Naive thymus-derived CD8-positive, alpha-beta T cell (primary cell): ENCODE results near the gene MYL11. TPM values are rescaled to one million over a fixed set of nuclear protein-coding genes. Genes with fewer than 3 reads are reported as not detected.
"Not testable (repeated sequence)": the region's sequence is repeated elsewhere in the genome, so short reads cannot be mapped to it uniquely, and the experiment has no call there.

ENCODE experiments used
- ATAC-seq, 2 donors: fragments of 150-1000 bp; cut with Tn5 transposase in 1 of 2; sonication (Bioruptor Pico), chemical (Tn5 transposase) in 1 of 2; 1 replicate in 1 of 2; 2 replicates in 1 of 2; pipeline ENCODE4 v1.10.0; 2021; ENCODE audit warnings: mild to moderate bottlenecking in 2 of 2, moderate library complexity in 2 of 2
- POLR2A ChIA-PET: fragments of 350-600 bp; sonication (Branson Sonifier 250); formaldehyde crosslinking; loops from one replicate; lab custom pipeline; 2021; ENCODE audit warnings: antibody characterized with exemption; lab: Charles Lee
- DNase-seq, 10 donors: peaks; one replicate each; pipeline versions ENCODE4 v3.0.0 to v3.0.0-alpha.2; 2020 to 2022
- H3K27ac Mint-ChIP-seq, 10 donors: one replicate each; pipeline ENCODE4 v1.8.0; 2020 to 2022; ENCODE audit warnings: mild to moderate bottlenecking in 10 of 10, mixed read lengths in 10 of 10, moderate library complexity in 4 of 10, inconsistent platforms in 1 of 10
- H3K27me3 Mint-ChIP-seq, 5 donors: one replicate each; pipeline ENCODE4 v1.8.0; 2021 to 2022; ENCODE audit warnings: mixed read lengths in 5 of 5
- H3K36me3 Mint-ChIP-seq, 3 donors: one replicate each; pipeline ENCODE4 v1.8.0; 2020 to 2022; ENCODE audit warnings: mixed read lengths in 3 of 3, mild to moderate bottlenecking in 2 of 3, inconsistent platforms in 1 of 3
- H3K4me1 Mint-ChIP-seq, 4 donors: one replicate each; pipeline ENCODE4 v1.8.0; 2021 to 2022; ENCODE audit warnings: mixed read lengths in 4 of 4
- H3K4me3 Mint-ChIP-seq, 10 donors: one replicate each; pipeline ENCODE4 v1.8.0; 2020 to 2022; ENCODE audit warnings: mild to moderate bottlenecking in 10 of 10, mixed read lengths in 10 of 10, moderate library complexity in 6 of 10, inconsistent platforms in 1 of 10
- H3K9me3 Mint-ChIP-seq, 9 donors: one replicate each; pipeline ENCODE4 v1.8.0; 2020 to 2022; ENCODE audit warnings: mixed read lengths in 9 of 9, mild to moderate bottlenecking in 3 of 9, inconsistent platforms in 1 of 9, moderate library complexity in 1 of 9
- polyA plus RNA-seq, 3 donors: library from polyadenylated mRNA; unstranded; fragments of 300-500 nt; fragmentation: Illumina TruSeq; gene quantifications; one replicate each; pipeline ENCODE4 v1.2.3, GENCODE V29; 2021
- total RNA-seq, 8 experiments: library from RNA in 2 of 8; stranded (reverse) in 2 of 8; gene quantifications; one replicate each; pipeline ENCODE4 v1.2.3 and lab custom pipeline; 2021 to 2026

MYL11 gene, protein sequence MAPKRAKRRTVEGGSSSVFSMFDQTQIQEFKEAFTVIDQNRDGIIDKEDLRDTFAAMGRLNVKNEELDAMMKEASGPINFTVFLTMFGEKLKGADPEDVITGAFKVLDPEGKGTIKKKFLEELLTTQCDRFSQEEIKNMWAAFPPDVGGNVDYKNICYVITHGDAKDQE
- total RNA-seq (1 to 10 TPM in 1 of 2 experiments, not detected in 1; 1.9 TPM), polyA plus RNA-seq (1 to 10 TPM in 2 of 3 donors, not detected in 1; 1.1 to 4.2 TPM), total RNA-seq (lab: John Stamatoyannopoulos, UW) (0 to 0.43 (median 0.24) reads per million in 6 experiments)

DNA sequence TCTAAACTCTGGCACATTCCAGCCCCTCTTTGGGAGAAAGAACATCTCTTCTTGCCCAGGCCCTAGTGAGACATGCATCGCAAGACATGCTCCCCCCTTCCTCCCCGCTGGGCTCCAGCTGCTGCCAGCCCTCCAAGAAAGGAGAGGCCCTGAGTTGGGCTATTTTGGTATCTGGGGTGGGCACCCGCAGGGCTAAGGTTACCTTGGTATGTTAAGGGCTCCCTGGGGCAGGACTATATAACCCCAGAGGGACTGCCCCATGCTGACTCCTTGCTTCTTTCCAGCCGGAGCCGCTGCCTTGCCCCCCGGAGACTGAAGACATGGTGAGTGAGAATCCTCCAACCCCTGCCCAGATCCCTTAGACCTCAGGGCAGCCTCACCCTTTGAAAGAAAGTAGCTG, at the start of gene MYL11:
MYL11 (plus strand) TSS at position 265 of the 400 bp plus-strand sequence; CDS start at position 321, 56 bp downstream.
- POLR2A ChIA-PET = interaction anchor here (1.0 to 1.7 kb wide), 4 partner anchors 8 to 43 kb away, joined by 3 to 7 read pairs (median 4); partner anchors contain the start of genes SEPTIN1 and ZNF48
- ATAC-seq = no peak
- Mint-ChIP-seq H3K4me3 (peak within 1 kb of the TSS in 5 of 10 donors; percentile 8 to 49 (median 26)), H3K9me3 (no peaks in the 10 kb centered on the region), H3K4me1 (peaks cover 23 to 49% (median 44%) of the 10 kb centered on the region in 4 donors), H3K36me3 (peaks cover 0 to 10% (median 3%) of the 10 kb centered on the region in 3 donors), H3K27ac (peak within 1 kb of the TSS; percentile 63 to 100 (median 99)), H3K27me3 (no peaks in the 10 kb centered on the region)
- DNase-seq = no peak

DNA sequence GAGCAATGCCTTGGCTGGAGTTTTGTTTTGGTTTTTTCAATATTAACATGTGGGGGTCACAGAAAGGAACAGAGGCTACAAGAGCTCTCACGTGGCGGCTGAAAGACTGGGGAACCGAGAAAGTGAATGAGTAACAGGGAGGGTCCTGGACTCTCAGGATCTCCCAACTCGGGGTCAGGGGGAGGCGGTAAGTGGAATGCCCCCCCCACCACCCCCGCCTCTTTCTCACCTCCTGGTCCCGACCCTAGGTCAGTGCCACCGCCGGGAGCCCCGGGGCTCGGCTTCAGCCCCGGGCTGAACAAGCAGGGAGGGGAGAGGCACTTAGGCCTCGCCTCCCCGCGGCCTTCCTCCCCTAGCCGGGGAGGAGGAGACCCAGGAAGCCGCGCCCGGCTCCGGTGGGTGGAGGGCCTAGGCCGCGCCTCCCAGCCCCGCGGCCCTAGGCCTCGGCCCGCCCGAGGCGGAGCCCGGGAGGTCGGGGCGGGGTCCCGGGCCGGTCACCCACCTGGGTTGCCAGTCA, 40.1 kb upstream of the MYL11 start:
- POLR2A ChIA-PET = interaction anchor here (0.6 to 2.1 kb wide), 8 partner anchors 20 to 184 kb away, joined by 3 to 21 read pairs (median 6); partner anchors contain the start of genes CD2BP2 and ZNF771
- not testable (repeated sequence) for H3K36me3 Mint-ChIP-seq, H3K9me3 Mint-ChIP-seq, H3K27me3 Mint-ChIP-seq
- peak; percentile 76 to 90 (median 83) for DNase-seq
- Mint-ChIP-seq H3K27ac (peak overlapping the region in 9 of 10 donors; percentile 66 to 96 (median 90)), H3K4me1 (peaks cover 4 to 44% (median 25%) of the 10 kb centered on the region in 4 donors), H3K4me3 (peak overlapping the region; percentile 87 to 98 (median 94))
- ATAC-seq = peak; percentile 88 to 90

DNA sequence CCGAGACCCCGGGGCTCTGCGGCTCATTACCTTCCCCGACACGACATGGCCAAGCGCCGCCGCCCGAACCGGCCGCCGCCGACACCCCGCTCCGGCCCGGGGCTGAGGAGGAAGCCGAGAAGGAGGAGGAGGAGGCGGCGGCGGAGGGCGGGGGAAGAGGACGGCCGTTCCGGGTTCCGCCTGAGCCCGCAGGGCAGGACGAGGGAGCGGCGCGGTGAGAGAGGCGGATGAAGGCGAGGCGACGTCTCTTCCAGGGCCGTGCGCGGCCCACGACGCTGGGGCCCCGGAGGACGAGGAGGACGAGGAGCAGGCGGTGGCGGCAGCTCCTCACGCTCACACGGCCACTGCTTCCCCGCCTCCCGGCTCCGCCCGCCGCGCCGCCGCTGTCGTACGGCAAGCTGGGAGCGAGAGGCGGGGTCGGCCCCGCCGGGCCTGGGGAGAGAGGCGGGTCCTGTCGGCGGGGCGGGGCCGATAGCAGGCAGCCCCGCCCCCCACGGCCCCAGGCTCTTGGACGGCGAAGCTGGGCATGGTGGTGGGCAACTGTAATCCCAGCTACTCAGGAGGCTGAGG, 39.5 kb upstream of the MYL11 start:
- not testable (repeated sequence) for H3K9me3 Mint-ChIP-seq, H3K27me3 Mint-ChIP-seq, H3K36me3 Mint-ChIP-seq
- peaks cover 4 to 47% (median 28%) of the 10 kb centered on the region in 4 donors for H3K4me1 Mint-ChIP-seq
- DNase-seq (peak; percentile 73 to 97 (median 82)), ATAC-seq (peak; percentile 74 to 77)
- peak overlapping the region in 9 of 10 donors; percentile 66 to 95 (median 90) for H3K27ac Mint-ChIP-seq
- peak overlapping the region; percentile 83 to 94 (median 86) for H3K4me3 Mint-ChIP-seq
- POLR2A ChIA-PET = interaction anchor here (0.6 to 2.1 kb wide), 16 partner anchors 12 to 269 kb away, joined by 3 to 21 read pairs (median 4); partner anchors contain the start of genes CD2BP2, CORO1A, DCTPP1 and SEPTIN1

DNA sequence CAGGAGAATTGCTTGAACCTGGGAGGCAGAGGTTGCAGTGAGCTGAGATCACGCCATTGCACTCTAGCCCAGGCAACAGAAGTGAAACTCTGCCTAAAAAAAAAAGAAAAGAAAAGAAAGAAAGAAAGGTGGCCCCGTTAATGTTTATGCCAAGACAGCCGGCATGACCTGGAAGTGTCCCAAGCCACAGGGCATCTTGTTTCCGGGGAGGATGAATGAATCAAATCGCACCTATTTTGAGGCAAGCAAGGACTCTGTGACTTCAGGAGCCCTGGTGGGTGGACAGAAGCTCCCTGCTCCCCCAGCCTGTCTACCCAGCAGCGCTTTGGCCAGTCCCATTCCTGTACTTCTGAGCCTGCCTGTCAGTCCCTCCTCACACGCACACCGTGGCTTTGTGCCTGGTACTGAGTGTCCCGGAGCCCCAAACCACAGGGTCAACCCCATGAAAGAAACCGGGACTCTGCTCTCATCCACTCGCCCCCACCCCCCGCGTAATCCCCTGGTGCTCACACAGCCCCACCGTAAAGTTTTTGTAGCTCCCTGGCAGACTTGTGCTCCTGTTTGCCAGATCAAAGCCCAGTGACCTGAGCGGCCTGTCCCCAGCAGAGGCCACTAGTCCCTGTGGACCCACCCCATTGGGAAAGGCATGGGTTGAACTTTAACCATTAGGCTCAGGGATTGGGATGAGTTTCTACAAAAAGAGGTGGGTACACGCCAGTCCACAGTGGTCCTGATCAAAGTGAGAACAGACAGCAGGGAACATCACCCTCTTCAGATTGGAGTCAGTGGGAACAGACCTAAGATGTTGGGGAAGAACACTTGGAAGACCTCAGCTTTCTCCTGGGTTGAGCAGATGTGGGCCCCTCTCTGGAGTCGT, 38.8 kb upstream of the MYL11 start:
- Mint-ChIP-seq H3K4me1 (peaks cover 7 to 46% (median 31%) of the 10 kb centered on the region in 4 donors), H3K27ac (peak overlapping the region in 9 of 10 donors; percentile 66 to 95 (median 90)), H3K9me3 (no peaks in the 10 kb centered on the region), H3K27me3 (no peaks in the 10 kb centered on the region), H3K4me3 (peak overlapping the region; percentile 83 to 94 (median 86)), H3K36me3 (peaks cover 0 to 2% (median 0%) of the 10 kb centered on the region in 3 donors)
- DNase-seq (peak in 3 of 10 donors; percentile 23 to 72 (median 45)), ATAC-seq (peak in 1 of 2 donors; percentile 22)
- POLR2A ChIA-PET = interaction anchor here (0.5 to 2.1 kb wide), 16 partner anchors 11 to 582 kb away, joined by 3 to 21 read pairs (median 4); partner anchors contain the start of genes CD2BP2, CORO1A, DCTPP1 and SEPTIN1

DNA sequence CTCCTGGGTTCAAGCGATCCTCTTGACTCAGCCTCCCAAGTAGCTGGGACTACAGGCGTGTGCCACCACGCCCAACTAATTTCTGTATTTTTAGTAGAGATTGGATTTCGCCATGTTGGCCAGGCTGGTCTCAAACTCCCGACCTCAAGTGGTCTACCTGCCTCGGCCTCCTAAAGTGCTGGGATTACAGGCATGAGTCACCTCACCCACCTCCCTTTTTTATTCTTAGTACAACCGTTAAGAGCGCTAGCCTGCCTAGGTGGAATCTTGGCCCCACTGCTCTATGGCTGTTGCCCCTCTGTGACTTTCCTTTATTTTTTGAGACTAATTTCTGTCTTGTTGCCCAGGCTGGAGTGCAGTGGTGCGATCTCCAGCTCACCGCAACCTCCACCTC, 36.6 kb upstream of the MYL11 start:
- not testable (repeated sequence) for ATAC-seq, H3K27me3 Mint-ChIP-seq, H3K27ac Mint-ChIP-seq, H3K9me3 Mint-ChIP-seq, H3K36me3 Mint-ChIP-seq, DNase-seq
- Mint-ChIP-seq H3K4me3 (peak overlapping the region in 3 of 10 donors; percentile 6 to 65 (median 47)), H3K4me1 (peaks cover 8 to 36% (median 30%) of the 10 kb centered on the region in 4 donors)
- POLR2A ChIA-PET = interaction anchor here (1.0 kb wide), 1 partner anchor 9 kb away, joined by 3 read pairs; no protein-coding TSS in a partner anchor

DNA sequence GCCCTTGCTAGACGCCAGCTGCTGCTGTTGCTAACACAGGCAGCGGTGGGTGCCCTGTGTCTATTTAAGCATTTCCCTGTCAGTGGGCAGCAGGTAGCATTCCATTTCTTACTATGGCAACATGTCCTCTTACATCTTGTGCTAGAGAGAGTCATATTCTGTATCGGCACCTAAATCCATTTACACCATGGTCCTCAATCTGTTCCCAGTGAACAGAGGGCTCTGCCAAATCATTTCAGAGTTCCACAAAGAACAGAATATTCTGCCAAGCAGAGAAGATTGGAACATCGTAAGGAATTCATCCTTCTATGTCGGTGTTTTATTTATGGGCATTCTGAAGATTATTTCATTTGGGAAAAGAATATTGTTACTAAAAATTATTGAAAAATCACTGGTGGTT, 35.9 kb upstream of the MYL11 start:
- Mint-ChIP-seq H3K4me1 (peaks cover 8 to 36% (median 28%) of the 10 kb centered on the region in 4 donors), H3K27ac (peak overlapping the region in 1 of 10 donors; percentile 7)
- not testable (repeated sequence) for DNase-seq, ATAC-seq, H3K27me3 Mint-ChIP-seq, H3K9me3 Mint-ChIP-seq, H3K4me3 Mint-ChIP-seq, H3K36me3 Mint-ChIP-seq
- POLR2A ChIA-PET = interaction anchor here (0.6 kb wide), 1 partner anchor 54 kb away, joined by 3 read pairs; no protein-coding TSS in a partner anchor

DNA sequence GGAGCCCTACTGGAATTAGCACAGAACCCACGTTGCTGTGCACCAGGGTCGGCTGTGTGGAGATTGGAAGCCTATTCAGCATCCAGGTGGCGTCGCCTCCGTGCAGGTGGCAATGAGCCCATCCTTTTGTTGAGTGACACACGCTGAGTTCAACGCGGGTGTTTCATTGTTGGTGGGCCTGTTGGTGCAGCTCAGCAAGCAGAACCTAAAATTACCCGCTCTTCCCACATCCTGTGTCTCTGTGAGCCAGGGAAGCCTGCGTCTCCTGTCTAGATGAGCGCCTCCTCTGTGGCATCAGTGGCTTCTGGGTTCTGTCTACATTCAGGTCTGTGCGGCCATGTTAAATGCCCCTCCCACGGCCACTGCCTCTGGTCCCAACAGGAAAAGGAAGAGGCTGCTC, 34.0 kb upstream of the MYL11 start:
- ATAC-seq (peak; percentile 56 to 81), DNase-seq (peak in 2 of 10 donors; percentile 36 to 37)
- Mint-ChIP-seq H3K27ac (peak overlapping the region in 8 of 10 donors; percentile 43 to 86 (median 82)), H3K4me3 (peak overlapping the region; percentile 24 to 79 (median 48)), H3K4me1 (peaks cover 8 to 31% (median 21%) of the 10 kb centered on the region in 4 donors), H3K9me3 (no peaks in the 10 kb centered on the region), H3K36me3 (no peaks in the 10 kb centered on the region), H3K27me3 (no peaks in the 10 kb centered on the region)
- POLR2A ChIA-PET = interaction anchor here (1.1 kb wide), 1 partner anchor 77 kb away, joined by 3 read pairs; no protein-coding TSS in a partner anchor

DNA sequence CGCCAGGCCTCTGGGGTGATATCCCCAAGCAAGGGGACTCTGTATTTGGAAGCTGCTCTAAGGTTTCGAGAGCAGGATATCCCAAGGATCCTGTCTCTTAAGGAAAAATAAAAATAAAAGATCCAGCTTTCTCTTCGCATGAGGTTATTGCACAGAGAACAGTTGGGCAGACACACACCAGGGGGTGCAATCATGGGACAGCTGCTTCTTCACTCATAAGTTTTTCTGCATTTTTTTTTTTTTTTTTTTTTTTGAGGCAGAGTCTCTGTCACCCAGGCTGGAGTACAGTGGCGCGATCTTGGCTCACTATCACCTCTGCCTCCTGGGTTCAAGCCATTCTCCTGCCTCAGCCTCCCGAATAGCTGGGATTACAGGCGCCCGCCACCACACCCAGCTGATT, 32.6 kb upstream of the MYL11 start:
- H3K36me3 Mint-ChIP-seq = not testable (repeated sequence)

DNA sequence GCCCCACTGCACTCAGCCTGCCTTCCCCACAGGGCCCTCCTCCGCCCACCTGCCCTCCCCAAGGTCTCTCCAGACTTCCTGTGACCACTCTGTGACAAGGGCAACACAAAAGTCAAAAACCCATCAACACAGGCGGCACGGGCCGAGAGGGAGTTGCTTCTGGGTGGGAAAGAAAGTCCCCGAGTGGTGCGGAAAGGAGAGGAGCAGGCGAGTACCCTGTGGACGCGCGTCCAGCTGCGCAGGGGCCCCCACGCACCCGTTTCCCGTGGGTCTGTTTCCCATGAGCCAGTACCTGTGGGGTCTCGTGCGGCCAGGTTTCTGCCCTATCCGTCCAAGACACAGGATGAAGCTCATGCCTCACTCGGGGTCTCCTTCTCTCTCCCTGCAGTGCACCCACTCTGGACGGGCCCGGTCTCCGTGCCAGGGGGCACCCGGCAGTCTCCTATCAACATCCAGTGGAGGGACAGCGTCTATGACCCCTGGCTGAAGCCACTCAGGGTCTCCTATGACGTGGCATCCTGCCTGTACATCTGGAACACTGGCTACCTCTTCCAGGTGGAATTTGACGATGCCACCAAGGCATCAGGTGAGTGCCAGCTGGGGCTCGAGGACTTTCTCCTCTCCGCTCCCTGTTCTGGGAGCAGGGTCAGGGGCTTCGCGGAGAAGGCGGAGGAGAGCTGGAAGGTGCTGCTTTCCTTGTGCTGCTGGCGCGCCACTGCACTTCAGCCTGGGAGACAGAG, 31.7 kb upstream of the MYL11 start:
- DNase-seq = no peak

More for the DNA sequence above, 32.6 kb upstream of the MYL11 start:
- peak in 1 of 10 donors; percentile 14 for DNase-seq
- peaks cover 3 to 22% (median 14%) of the 10 kb centered on the region in 4 donors for H3K4me1 Mint-ChIP-seq
- not testable (repeated sequence) for ATAC-seq, H3K27ac Mint-ChIP-seq, H3K9me3 Mint-ChIP-seq, H3K4me3 Mint-ChIP-seq, H3K27me3 Mint-ChIP-seq
- POLR2A ChIA-PET = interaction anchor here (0.6 to 1.0 kb wide), 5 partner anchors 27 to 390 kb away, joined by 3 to 7 read pairs (median 3); no protein-coding TSS in a partner anchor

DNA sequence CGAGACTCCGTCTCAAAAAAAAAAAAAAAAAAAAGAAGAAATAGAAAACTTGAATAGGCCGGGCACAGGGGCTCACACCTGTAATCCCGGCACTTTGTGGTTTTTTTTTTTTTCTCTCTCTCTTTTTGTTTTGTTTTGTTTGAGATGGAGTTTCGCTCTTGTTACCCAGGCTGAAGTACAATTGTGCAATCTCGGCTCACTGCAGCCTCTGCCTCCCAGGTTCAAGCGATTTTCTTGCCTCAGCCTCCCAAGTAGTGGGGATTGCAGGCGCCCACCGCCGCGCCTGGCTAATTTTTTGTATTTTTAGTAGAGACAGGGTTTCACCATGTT, 31.1 kb upstream of the MYL11 start:
- peaks cover 3 to 19% (median 10%) of the 10 kb centered on the region in 4 donors for H3K4me1 Mint-ChIP-seq
- not testable (repeated sequence) for H3K9me3 Mint-ChIP-seq, H3K27me3 Mint-ChIP-seq, ATAC-seq, H3K4me3 Mint-ChIP-seq, DNase-seq, H3K27ac Mint-ChIP-seq, H3K36me3 Mint-ChIP-seq
- POLR2A ChIA-PET = interaction anchor here (0.7 to 2.2 kb wide), 3 partner anchors 11 to 290 kb away, joined by 3 to 4 read pairs (median 3); a partner anchor contains a TSS

More for the DNA sequence above, 31.7 kb upstream of the MYL11 start:
- Mint-ChIP-seq H3K4me3 (no peak overlapping the region), H3K27ac (peak overlapping the region in 4 of 10 donors; percentile 12 to 37 (median 18)), H3K9me3 (no peaks in the 10 kb centered on the region), H3K27me3 (no peaks in the 10 kb centered on the region), H3K4me1 (peaks cover 3 to 19% (median 10%) of the 10 kb centered on the region in 4 donors), H3K36me3 (no peaks in the 10 kb centered on the region)
- no peak for ATAC-seq
- POLR2A ChIA-PET = interaction anchor here (0.7 to 2.2 kb wide), 3 partner anchors 11 to 389 kb away, joined by 3 to 4 read pairs (median 4); no protein-coding TSS in a partner anchor

DNA sequence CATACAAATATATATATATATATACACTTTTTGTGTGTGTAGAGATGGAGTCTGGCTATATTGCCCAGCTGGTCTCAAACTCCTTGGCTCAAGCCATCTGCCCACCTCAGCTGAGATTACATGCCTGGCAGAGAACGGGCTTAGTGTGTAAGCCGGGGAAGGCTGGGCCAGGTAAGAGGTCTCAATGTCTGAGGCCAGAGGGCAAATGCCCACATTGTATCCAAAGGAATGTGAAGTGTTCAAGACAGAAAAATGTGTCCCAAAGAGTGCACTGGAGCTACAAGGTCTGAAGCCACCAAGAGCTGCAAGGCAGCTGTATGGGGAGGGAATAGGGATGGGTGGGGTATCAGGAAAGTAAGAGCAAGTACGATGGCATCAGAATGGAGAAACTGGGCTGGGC, 28.3 kb upstream of the MYL11 start:
- Mint-ChIP-seq H3K9me3 (no peaks in the 10 kb centered on the region), H3K4me3 (no peak overlapping the region), H3K36me3 (peaks cover 0 to 22% (median 0%) of the 10 kb centered on the region in 3 donors), H3K27ac (peak overlapping the region in 7 of 10 donors; percentile 5 to 51 (median 40)), H3K27me3 (no peaks in the 10 kb centered on the region), H3K4me1 (peaks cover 0 to 23% (median 6%) of the 10 kb centered on the region in 4 donors)
- POLR2A ChIA-PET = interaction anchor here (0.9 to 1.5 kb wide), 2 partner anchors 9 to 11 kb away, joined by 3 read pairs; no protein-coding TSS in a partner anchor
- DNase-seq (no peak), ATAC-seq (no peak)
